Measurements from ENCODE around the gene APCDD1. TPM values are rescaled to one million over a fixed set of nuclear protein-coding genes. Genes with fewer than 3 reads are reported as not detected.

APCDD1 gene
- 0.02 to 0.17 TPM (median 0.07 TPM) in 4 of 5 replicates, not detected in the other for total RNA-seq (2022; extraction: Qiagen RNA extraction)

DNA sequence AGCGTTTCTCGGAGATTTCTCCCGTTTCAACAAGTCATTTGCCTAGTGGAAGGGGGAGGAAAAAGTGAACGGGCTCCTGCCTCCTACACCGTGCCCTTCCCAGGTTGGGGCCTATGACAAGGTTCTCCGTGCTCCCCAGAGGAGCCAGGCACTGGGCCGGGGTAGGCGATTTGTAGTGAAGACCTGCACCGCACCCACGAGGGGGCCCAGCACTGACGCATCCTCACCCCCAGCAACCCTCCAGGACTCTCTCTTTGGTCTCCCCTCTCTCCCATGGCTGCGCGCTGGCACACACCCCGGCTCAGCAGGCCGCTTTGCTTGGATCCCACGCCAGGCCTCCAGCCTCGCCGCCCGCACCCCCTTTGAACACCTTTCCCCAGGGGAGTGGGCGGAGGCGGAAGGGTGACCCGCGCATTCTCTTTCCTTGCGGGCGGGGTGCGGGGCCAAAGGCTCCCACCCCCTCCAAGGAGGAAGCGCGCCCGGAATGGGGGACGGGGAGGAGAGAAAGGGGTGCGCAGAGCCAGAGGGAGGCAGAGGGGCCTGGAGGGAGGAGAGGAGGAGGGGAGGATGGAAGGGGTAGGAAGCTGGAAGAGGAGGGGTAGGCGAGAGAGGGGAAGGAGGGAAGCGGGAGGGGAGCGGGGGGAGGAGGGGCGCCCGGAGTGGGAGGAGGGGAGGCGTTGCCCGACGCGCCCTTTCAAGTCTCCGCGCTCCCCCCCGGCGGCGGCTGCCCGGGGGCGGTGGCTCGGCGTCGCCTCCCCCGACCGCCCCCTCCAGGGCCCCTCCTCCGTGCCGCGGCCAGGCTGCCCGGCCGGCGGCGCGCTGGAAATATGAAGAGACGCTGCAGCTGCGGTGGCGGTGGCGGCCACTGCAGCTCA, at the start of gene APCDD1:
Gene APCDD1, plus strand, starts transcription at position 830 of the 875 bp plus-strand sequence. CDS start 347 bp downstream, outside the sequence.

DNA sequence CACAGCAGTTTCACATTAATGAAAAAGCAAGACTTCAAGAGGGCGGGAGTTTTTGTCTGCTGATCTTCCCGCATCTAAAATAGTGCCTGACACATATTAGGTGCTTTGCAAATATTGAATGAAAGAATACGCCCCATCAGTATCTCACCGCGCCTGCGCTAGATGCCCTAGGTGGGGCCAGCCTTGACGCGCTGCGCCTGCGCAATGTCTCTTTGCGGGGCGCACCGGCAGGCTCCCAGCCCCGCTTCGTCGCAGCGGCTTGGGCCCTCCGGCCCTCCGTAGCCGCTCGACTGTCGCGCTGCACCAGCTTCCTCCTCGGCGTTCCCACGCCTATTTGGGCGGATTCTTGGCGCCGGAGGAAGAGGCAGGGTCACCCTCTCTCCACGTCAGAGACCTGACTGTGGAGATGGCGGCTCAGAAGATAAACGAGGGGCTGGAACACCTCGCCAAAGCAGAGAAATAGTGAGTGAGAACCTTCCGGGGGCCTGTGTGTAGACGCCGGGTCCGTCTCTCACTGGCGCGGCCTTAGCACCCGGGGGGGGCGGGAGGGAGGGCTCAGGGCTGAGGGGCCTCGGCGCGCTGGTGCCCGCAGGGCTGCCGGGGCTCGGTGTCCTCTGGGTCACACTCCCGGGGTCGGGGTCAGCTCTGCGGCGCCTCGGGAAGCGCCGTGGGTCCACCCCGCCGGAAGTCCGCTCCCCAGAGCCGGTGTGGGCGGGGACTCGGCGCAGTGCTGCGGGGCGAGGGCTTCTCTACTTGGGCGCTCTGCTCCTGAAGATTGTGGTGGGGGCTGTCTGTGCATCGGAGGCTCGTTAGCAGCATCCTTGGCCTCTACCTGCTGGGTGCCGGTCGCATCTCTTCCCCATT, 71.5 kb downstream of the APCDD1 start, which contains the start of gene NAPG:
Gene NAPG, plus strand, starts transcription at position 331 of the 864 bp plus-strand sequence. Its CDS starts 76 bp downstream, at position 407.

Other genes with a start within 250 kb of the APCDD1 start
- gene NAPG, start 71.4 kb downstream of the APCDD1 start, total RNA-seq (2022; extraction: Qiagen RNA extraction): 9.5 to 11.3 TPM (median 10.7 TPM) in 5 replicates